ENCODE data around the gene CELF2. TPM values are rescaled to one million over a fixed set of nuclear protein-coding genes. Genes with fewer than 3 reads are reported as not detected.

Gene CELF2
- total RNA-seq, 2 donors from 2014 or later = 63.2 to 69.4 TPM

DNA sequence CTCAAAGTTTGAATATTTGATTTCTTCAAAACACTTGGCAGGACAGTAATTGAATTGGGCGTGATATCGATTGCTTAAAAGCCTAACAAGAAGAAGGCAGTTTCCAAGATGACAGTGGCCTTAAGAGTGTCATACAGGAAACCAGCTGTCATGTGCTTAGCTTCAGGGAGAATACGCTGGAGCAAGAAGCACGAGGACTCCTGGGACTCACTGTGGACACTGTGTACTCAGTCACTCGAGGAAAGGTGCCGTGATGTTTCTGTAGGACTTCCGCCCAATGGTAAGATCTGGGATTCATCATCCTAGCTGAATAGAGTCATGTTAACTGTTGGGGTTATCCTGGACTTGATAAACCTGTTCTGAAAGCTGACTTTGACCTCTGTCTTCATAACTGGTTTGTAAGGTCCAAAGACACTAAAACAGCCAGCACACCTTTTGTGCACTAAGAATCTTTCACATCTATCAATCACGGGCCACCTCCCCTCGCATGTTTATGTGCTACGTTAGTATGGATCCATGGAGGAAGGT, 113.5 kb downstream of the CELF2 start:
- no peak for DNase-seq (ENCODE audit: low spot score)
- Histone ChIP-seq H3K27ac (no peak overlapping the region), H3K9me3 (peaks cover 0 to 4% of the 10 kb centered on the region in 2 donors), H3K4me3 (no peak overlapping the region), H3K4me1 (peaks cover 0 to 37% of the 10 kb centered on the region in 2 donors), H3K27me3 (no peaks in the 10 kb centered on the region), H3K36me3 (no peaks in the 10 kb centered on the region)
- TF ChIP-seq, protein P1, sequence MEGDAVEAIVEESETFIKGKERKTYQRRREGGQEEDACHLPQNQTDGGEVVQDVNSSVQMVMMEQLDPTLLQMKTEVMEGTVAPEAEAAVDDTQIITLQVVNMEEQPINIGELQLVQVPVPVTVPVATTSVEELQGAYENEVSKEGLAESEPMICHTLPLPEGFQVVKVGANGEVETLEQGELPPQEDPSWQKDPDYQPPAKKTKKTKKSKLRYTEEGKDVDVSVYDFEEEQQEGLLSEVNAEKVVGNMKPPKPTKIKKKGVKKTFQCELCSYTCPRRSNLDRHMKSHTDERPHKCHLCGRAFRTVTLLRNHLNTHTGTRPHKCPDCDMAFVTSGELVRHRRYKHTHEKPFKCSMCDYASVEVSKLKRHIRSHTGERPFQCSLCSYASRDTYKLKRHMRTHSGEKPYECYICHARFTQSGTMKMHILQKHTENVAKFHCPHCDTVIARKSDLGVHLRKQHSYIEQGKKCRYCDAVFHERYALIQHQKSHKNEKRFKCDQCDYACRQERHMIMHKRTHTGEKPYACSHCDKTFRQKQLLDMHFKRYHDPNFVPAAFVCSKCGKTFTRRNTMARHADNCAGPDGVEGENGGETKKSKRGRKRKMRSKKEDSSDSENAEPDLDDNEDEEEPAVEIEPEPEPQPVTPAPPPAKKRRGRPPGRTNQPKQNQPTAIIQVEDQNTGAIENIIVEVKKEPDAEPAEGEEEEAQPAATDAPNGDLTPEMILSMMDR (IDR thresholded peaks at IDR 0.05) = no peak

DNA sequence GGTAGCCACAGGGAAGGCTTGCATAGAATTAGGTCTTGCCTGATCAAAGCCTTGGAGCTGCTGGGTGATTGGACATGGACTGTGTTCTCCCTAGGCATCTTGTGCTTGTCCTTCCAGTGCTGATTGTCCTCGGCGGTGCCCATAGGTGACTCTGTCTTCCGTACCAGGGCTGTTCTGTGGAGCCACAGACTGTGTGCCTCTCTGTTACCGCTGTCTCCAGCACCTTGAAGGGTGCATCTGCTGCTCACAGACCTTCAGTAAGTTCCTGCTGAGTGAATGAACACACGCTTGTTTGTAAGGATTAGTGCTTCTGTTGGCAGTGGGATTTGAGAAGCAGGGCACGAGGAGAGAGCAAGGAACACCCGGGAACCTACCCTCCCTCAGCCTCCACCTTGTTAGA, 116.7 kb downstream of the CELF2 start:
- Histone ChIP-seq H3K27ac (no peak overlapping the region), H3K9me3 (no peaks in the 10 kb centered on the region), H3K4me3 (no peak overlapping the region), H3K4me1 (peaks cover 0 to 37% of the 10 kb centered on the region in 2 donors), H3K36me3 (no peaks in the 10 kb centered on the region), H3K27me3 (no peaks in the 10 kb centered on the region)
- no peak for DNase-seq (ENCODE audit: low spot score)
- TF ChIP-seq, protein P1 (IDR thresholded peaks at IDR 0.05) = no peak

DNA sequence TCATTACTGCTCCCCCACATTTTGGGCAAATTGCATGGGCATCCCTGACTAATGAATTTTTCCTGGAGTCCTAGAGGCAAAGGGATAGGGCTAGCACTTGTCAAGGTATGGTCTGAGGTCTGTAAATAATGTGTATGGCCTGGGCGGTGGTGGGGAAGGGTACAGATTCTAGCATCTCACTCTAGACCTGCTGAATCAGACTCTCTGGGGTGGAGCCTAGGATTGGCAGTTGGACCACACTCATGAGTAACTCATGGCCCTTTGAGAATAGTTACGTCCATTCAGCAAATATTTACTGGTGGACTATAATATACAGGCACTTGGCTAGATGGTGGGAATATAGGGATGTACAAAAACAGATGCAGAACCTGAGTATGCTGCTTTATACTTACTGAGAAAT, 118.0 kb downstream of the CELF2 start:
- H3K9me3 ChIP-seq = no peaks in the 10 kb centered on the region
- H3K4me3 ChIP-seq = no peak overlapping the region
- TF ChIP-seq, protein P1 (IDR thresholded peaks at IDR 0.05) = no peak
- H3K36me3 ChIP-seq = no peaks in the 10 kb centered on the region
- no peak for DNase-seq (ENCODE audit: low spot score)
- H3K27me3 ChIP-seq = no peaks in the 10 kb centered on the region
- peaks cover 0 to 28% of the 10 kb centered on the region in 2 donors for H3K4me1 ChIP-seq
- no peak overlapping the region for H3K27ac ChIP-seq

DNA sequence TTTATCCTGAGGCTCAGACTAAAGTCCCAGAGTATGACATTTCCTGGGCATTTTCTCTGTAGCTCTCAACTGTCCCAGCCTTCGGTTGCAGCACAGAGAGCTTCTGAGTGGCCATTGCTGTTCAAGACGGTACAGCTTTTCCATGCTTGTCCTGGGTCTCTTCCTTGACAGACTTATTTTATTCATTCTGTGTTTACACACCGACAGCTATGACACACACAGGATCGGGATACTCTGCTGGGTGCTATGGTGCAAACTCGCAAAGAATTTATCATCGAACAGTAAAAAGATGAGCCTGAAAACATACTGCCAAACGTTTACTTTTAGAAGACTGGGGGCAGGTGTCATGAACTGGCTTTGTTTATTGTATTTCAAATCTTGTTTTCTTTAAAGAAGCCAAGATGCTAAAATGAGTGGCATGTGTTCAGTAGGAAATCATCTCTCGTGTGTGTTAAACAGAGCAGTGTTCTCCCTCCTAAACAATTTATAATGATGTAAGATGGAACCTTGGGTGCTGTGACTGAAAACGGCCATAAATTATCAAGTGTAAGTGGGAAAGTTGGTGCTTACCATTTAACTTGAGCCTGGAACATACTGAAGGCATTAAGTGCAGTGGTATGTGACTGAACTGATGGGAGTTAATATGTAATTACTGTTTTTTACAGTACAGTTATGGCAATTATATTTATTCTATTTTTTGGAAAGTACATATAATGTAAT, 120.8 kb downstream of the CELF2 start:
- DNase-seq (ENCODE audit: low spot score) = no peak
- Histone ChIP-seq H3K4me1 (peaks cover 0 to 17% of the 10 kb centered on the region in 2 donors), H3K4me3 (no peak overlapping the region), H3K27me3 (no peaks in the 10 kb centered on the region), H3K9me3 (no peaks in the 10 kb centered on the region), H3K27ac (no peak overlapping the region), H3K36me3 (no peaks in the 10 kb centered on the region)
- TF ChIP-seq, protein P1 (IDR thresholded peaks at IDR 0.05) = no peak

DNA sequence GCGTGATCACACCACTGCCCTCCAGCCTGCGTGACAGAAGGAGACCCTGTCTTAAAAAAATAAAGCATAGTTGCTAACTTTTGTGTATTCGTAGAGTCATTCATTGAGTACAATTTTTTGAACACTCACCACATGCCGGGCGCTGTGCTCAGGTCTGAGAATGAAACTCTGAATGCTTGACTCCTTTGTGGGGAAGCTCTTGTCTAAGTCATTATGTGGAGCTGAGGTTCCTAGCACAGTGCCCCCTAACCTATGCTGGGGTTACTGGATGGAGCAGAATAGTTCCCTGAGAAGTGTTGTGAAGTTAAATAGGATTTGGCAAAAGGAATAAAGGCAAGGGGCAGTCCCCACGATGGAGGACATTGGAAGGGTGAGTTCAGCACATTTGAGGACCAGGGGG, 123.3 kb downstream of the CELF2 start:
- H3K4me1 ChIP-seq = peaks cover 0 to 12% of the 10 kb centered on the region in 2 donors
- no peak overlapping the region for H3K27ac ChIP-seq
- no peak for DNase-seq (ENCODE audit: low spot score)
- no peak overlapping the region for H3K4me3 ChIP-seq
- TF ChIP-seq, protein P1 (IDR thresholded peaks at IDR 0.05) = no peak
- H3K36me3 ChIP-seq = no peaks in the 10 kb centered on the region
- no peaks in the 10 kb centered on the region for H3K9me3 ChIP-seq
- H3K27me3 ChIP-seq = no peaks in the 10 kb centered on the region
